GM19193 (cell line): Measurements from ENCODE around the gene ANGPTL5.

Source experiments
- POLR2A ChIP-seq: IDR thresholded peaks from 4 replicates; pipeline ENCODE4 v1.6.1; 2011; ENCODE audit not compliant: insufficient read depth, insufficient read length; ENCODE audit errors: extremely low read depth

ANGPTL5 gene

DNA sequence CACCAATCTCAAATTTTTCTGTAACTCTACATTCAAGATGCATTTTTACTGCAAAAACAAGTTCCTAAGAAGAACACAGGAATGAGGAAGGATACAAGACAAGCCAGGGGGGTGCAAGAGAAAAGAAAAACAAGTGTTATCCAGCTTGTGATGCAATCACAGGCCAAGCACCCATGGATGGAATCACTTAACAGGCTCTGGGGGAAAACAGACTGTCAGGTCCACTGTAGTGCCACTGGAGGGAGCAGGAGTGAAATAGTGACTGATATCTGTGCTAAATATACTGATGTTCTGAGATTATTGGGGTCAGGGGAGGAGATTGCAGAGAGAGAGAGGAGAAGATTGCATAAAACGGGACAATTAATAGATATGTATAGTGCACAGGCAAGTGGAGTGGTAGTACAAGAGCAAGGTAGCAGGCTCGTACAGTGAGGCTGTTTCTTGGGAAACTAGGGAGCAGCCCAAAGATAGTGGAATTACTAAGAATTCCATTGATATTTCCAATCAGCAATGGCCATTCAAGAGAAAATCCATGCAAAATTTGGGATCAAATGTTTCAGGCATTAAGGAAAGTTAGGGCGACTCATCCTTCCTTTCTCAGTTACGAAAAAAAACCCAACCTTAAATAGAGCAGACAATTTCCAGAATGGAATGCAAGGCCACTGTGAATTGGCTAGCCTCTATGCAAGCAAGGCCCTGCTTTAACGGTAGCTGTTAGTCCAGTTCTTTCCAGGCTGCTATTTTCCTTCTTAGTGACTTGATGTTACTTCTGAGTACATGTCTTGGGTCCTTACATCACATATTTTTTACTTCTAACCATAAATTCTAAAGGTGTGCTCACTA lies 53.7 kb downstream of the ANGPTL5 start:
- no peak for TF ChIP-seq POLR2A

DNA sequence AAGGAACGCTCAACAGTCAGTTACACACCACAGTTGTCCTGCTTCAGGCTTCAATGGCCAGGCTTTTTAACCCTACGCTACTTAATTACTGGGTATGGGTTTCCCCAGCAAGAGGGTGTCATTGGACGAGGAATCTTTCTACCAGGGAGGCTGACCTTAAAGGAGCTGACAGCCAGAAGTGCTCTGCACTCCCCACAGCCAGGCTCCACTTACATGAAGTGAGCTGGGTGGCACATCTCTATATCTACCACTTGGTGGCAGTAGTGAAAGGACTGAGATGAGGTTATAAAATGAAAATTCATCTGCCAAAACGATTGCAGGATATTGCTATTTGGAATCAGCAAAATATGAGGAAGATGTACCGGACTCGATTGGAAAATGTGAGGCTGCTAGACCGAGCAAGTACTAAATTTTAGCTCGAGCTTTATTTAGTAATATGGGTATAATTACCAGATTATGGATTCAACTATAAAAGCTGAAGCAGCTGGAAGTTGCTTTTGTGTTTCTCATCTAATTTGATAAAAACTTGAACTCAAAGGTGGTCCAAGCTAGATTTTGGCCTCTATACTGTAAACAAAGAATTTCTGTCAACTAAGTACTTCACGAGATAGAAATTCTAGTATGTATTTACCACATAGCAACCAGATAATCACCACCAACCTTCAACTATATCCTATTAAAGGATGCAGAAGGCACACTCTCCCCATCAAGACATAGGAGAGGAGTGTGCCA lies 55.5 kb downstream of the ANGPTL5 start:
- TF ChIP-seq POLR2A, result no peak

DNA sequence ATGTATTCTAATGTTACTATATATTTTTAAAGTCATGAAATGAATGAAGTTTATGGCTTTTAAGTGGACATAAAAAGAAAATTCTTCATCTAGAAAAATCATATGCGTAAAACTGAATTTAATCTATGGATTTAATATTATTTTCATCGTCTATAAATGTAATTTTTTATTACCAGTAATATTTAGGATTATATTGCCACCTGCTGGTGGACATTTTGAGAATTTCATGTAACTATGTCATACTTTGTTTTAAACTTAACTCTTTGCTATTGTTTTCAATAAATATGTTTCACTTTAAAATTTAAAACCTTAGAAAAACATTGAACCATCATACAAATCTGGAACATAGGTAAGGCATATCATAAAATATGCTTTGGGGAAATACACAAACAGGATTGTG lies 68.1 kb downstream of the ANGPTL5 start:
- TF ChIP-seq POLR2A, result no peak

DNA sequence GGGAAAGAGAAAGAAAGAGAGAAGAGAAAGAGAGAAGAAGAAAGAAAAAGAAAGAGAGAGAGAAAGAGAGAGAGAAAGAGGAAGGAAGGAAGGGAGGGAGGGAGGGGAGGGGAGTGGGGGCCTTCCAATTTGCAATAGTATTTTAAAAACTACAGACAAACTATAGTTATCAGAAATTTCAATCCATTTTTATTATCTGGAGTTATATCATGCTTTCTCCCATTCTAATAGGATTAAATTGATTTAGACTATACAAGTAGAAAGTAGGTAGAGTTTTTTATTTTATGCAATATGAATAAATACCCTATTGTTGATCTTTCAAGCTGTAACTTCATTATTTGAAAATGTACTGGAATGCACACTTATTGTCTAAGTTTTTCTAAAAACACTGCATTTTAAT lies 71.7 kb downstream of the ANGPTL5 start:
- TF ChIP-seq POLR2A, result no peak

DNA sequence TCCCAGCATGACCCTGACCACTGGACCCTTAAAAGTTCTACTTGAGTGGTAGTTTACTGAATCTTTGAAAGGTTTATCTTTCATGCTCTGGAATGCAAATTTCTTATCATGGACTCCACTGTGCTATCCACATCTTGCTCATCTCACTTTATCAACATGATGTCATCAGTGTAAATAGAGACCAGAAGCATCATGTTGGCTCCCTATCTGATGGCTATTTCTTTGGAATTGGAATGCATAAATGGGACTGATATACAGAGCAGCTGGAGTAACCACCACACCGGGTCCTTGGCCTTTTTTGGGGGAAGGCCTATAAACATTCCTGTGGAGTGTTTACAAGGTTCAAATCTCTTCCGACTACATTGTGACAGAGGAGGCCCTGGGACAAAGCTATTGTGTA lies 75.6 kb downstream of the ANGPTL5 start:
- TF ChIP-seq POLR2A, result no peak
